GM19438 (cell line): ENCODE results near the gene LTBR.
"Not testable (repeated sequence)": the region's sequence is repeated elsewhere in the genome, so short reads cannot be mapped to it uniquely, and the experiment has no call there.

Experiments used
- ATAC-seq: cut with Tn5 transposase; IDR thresholded peaks from one replicate; pipeline ENCODE4 v1.9.1; 2021; ENCODE audit warnings: low read depth; ENCODE audit not compliant: unreplicated experiment

Gene LTBR

DNA sequence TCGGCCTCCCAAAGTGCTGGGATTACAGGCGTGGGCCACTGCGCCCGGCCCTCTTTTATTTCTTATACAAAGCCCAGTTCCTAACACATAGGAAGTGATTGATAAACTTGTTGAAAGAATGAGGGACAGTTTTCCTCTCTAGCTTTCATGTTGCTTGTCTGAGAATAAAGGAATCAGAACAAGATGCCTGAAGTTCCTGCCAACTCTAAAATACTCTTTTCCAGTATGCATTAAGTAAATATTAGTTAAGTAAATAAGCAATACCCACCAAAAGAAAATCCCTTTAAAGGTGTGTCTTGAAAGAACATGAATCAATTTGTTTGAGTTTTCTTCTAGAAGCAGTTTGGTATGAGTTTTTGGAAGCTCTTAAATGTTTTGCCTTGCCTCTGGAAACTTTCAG lies 36.4 kb downstream of the LTBR start:
- no peak for ATAC-seq

DNA sequence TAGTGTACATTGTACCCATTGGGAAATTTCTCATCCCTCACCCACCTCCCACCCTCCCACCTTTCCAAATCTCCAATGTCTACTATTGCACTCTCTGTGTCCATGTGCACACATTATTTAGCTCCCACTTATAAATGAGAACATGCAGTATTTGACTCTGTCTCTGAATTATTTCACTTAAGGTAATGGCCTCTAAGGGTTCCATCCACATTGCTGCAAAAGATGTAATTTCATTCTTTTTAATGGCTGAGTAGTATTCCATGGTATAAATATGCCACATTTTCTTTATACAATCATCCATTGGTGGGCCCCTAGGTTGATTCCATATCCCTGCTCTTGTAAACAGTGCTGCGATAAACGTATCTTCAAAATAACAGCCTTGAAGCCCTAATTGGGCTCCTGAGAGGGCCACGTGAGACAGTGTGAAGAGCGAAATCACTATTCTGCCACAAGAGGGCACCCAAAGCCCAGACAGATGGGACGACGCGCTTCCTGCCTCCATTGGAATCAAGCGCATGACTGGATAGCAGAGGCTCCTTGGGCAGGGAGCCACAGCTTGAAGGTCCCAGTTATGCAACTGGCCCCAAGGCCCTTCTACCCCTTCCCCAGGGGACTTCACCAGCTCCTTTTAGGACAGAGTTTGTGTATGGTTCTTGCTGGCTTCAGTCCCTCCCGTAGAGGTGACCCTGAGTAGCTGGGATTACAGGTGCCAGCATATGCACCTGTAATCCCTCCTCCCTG lies 39.5 kb downstream of the LTBR start:
- peak; percentile 52 for ATAC-seq

DNA sequence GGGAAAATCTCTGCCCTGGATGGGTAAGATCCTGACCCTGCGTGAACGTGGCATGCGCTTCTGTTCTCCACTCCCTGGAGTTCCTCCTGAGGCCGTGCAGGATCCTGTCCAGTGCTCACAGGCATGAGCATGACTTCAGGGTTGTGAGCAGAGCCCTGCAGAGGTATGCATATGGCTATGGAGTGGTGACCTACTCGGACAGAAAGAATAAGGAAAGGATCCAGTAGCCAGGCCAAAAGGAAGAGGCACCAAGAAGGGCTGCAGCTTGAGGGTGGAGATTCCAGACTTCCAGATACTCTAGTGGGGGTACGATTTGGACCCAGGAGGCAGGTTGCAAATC lies 40.0 kb downstream of the LTBR start:
- no peak for ATAC-seq

DNA sequence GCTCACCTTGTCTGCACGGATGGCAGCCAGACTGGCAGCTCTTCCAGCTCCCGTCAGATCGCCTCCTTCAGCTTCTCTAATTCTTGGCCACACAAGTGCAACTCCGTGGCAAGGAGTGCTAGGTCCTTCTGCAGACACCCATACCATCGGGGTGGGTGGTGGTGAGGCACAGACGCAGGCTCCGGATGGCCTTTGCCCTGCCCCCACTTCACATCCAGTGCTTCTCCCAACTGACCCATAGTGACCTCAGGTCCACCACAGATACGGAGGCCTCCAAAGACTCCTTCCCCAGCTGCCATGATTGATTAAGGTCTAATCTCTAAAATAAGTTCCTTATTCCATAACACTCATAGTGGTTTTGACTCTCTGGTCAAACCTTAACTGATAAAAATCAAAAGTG lies 40.9 kb downstream of the LTBR start:
- ATAC-seq = no peak

DNA sequence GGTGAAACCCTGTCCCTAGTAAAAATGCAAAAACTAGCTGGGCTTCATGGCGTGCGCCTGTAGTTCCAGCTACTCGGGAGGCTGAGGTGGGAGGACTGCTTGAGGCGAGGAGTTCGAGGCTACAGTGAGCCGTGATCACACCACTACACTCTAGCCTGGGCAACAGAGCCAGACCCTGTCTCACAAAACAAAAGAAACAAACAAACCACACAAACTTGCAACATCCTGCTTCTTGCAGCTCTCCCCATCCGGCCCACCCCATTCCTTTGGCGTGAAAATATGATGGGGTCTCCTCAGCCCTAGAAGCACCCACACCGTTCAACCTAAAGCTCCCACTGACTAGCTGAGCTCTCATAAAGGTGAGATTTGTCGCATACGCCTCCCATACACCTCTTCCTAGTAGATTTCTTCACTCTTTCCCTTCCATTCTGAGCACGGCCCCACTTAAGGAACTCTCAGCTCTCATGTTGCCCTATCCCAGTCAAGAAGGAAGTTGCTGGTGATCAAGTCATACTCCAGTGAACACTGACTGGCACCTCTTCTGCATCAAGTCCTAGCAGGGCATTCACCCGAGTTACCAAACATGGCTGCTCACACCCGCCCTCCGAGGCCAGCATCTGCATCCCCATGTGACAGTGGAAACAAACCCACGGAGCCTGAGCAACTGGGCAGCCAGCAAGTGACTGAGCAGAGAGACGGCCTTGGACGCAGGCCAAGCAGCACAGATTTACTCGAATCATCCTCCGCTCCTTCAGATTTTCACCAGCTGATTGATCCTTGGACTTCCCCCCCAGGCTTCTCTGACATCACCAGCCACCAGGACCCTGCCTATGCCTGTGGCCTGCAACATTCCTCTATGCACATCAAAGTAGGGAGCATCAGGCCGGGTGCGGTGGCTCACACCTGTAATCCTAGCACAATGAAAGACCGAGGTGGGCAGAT lies 41.9 kb downstream of the LTBR start:
- no peak for ATAC-seq

DNA sequence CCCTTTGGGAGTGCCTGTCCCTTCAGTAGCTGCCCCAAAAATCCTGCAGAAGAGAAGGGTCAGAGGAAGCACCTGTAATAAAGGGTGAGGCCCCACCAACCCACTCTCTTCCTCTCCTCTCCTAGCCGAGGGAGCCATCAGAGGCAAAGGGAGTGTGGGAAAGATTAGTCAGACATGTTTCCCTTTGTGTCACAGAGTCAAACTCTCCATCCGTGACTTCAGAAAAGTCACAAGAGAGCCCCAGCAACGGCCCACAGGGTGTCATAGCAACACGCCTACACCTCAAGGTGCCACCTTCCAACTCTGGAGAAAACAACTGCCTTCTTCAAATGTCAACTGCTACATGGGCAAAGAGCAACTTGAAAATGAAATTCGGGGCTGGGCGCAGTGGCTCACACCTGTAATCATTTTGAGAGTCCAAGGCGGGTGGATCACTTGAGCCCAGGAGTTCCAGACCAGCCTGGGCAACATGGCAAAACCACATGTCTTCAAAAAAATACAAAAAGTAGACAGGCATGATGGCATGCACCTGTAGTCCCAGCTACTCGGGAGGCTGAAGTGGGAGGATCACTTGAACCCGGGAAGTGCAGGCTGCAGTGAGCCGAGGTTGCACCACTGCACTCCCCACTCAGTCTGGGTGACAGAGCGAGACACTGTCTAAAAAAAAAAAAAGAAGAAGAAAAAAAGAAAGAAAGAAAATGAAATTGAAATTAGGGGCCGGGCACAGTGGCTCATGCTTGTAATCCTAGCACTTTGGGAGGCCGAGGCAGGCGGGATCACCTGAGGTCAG lies 43.1 kb downstream of the LTBR start:
- peak; percentile 53 for ATAC-seq

DNA sequence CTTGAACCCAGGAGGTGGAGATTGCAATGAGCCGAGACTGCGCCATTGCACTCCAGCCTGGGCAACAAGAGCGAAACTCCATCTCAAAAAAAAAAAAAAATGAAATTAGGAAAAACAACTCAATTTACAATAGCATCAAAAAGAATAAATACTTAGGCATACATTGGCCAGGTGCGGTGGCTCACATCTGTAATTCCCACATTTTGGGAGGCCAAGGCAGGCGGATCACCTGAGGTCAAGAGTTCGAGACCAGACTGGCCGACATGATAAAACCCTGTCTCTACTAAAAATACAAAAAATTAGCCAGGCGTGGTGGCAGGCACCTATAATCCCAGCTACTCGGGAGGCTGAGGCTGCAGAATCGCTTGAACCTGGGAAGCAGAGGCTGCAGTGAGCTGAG lies 43.8 kb downstream of the LTBR start:
- not testable (repeated sequence) for ATAC-seq

DNA sequence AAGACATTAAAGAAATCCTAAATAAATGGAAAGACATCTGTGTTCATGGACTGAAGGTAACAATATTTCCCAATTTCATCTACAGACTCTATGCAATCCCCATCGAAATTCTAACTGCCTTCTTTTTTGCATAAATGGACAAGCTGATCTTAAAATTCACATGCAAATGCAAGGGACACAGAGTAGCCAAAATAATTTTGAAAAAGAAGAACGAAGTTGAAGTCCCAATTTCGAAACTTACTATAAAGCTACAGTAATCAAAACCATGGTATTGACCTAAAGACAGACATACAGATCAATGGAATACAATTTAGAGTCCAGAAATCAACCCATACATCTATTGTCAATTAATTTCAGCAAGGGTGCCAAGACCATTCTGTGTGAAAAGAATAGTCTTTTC lies 44.4 kb downstream of the LTBR start:
- ATAC-seq = no peak

DNA sequence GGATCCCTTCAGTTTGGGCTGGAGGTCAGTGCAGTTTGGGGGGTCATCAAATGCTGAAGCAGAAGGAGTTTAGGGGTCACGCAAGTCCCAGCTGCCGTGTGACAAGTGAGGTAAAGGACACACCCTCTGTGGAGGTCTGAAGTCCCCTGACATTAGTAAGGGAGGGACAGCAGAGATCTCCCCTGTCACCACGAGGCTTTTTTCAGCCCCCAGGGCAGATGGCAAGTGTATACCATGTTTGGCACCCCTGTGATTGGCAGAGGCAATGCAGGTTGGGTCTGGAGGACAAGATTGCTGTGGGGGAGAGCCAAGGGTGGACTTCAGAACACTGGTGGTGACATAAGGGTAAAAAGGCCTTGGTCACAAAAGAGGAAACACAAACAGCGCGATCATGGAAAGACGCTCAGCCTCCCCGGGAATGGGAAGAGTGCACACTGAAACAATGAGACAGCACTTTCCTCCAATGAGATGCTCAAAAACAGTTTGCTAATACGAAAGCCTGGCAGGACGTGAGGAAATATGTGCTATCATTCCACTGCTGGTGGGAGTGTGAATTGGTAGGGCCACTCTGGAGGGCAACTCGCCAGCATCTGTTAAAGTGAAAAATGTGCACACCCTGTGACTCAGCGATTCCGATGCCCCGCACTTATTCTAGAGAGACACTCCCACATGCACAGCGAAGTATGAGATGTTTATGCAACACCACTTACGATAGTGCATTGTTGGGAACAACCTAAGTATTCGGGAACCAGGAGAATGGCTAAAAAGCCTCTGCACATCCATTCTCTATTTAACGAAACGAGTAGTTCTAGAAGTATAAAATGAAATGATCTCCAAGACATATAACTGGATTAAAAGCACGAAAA lies 46.4 kb downstream of the LTBR start:
- ATAC-seq = no peak

DNA sequence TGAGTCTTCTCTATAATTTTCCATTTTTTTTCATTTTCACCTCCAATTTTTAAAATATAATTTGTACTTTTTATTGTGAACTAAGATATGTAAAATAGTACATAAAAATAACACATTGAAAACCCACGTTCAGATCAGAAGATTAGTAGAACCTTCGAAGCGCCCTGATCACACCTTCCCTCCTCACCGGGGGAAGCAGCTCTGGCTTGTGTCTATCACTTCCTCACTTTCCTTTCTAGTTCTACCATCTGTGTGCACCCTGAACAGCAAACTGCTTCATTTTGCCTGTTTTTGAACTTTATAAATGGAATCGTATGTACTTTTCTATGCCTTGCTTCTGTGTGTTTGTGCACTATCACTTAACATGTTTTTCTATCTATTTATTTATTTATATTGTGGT lies 49.0 kb downstream of the LTBR start:
- ATAC-seq = no peak

DNA sequence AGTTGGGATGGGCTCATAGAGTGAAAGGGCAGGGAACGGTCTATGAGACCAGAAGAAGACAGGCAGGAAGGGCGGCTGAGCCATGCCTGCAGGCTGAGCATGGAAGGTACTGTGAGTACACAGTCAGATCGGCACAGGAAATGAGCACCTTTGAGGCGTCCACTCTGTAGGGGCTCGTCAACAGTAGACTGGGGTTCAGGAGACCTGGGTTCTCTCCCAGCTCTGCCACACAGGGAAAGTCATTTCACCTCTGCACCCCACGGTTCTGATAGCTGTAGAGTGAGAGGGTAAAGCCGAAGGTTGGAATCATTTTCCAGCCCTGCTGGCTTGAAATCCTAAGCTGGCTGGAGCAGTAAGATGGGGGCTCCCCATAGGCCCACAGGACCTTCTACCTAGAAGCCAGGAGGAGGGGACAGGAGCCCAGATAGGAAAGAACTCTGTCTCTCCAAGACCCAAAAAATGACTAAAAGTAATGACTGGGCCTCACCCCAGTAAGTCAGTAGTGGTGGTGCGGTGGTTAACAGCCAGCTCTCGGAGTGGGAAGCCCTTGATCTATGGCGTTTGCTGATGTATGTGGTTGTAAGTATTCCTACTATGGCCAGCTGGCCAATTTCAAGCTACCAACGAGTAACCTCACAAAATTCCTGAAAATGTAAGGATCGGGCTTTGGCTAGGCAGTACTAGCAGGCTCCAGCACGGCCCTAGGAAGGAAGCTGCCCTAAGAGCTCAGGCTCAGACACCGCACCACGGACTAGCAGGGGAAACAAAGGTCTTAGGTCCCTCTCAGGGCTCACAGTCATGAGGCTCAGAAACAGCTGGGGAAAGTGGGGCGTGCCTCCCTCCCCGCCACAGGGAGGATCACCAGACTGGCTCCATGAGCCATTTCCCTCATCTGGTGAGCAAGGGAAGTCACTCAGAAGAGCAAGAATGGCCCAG lies 50.5 kb downstream of the LTBR start:
- no peak for ATAC-seq

DNA sequence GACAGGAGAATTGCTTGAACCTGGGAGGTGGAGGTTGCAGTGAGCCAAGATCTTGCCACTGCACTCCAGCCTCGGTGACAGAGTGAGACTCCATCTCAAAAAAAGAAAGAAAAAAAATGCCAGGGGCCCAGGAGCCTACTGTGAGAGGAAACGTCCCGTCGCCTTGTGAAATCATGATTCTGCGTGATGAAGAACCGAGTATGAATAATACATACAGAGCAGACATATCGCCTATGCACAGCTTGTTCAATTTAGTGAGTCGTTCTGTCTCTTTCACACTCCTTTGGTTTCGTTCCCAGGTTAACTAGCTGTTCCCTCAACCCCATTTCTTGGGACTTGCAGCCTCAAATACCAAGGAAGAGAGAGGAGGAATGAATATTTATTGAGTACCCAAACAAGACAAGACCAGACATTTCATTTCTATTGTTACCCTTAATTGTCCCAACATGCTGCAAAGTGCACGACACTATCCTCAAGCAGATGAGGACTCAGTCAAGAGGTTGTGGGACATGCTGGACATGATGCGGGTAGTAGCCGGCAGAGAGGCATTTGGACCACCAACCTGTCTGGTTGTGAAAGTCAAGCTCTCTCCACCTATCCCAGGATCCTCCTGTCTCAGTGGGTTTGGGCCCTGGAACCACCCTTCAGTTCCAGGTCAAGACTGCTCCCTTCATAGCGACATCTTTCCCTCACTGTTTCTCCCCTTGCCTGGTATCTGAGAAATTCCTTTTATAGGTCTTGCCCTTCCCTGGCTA lies 52.2 kb downstream of the LTBR start:
- ATAC-seq = no peak

DNA sequence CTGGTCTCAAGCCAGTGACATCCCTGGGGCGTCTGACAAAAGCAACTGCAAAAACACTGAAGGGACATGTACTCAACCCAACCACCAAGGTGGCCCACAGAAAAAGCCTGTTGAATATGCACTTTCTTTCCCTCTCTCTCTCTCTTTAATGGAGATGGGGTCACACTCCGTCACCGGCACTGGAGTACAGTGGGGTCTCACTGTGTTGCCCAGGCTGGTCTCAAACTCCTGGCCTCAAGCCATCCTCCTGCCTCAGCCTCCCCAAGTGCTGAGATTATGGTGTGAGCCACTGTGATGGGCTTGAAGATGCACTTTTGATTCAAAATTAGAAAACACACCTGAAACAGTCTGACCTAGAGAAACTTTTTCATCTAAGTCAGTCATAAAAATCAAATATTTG lies 53.6 kb downstream of the LTBR start:
- no peak for ATAC-seq

DNA sequence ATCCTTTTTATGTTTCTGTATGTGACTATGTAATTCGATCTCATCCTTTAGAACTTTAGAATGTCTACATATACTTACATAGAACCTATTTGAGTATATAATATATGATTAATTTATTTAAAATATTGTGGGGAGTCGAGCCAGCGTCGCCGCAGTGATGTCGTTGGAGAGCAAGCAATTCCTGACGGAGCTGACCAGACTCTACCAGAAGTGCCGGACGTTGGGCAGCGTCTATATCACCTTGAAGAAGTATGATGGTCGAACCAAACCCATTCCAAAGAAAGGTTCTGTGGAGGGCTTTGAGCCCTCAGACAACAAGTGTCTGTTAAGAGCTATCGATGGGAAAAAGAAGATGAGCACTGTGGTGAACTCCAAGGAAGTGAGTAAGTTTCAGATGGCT lies 54.4 kb downstream of the LTBR start:
- no peak for ATAC-seq

DNA sequence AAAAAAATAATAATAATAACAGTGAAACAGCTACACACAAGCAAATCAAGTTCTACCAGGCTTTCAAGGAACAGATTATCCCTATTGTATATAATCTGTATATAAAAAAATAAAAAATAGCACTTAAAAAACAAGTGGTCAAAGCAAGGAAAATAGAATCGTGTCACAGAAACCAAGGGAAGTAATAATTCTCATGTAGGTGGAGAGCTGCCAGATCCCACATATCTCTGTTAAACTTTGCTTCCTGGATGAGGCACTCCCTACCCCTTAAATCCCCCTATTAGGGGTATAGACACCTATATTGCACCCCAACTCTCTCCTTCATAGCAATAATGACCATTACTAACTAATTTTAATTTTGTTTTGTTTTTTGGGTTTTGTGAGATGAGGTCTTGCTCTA lies 56.4 kb downstream of the LTBR start:
- no peak for ATAC-seq
